ENCODE data around the gene TADA2A. TPM values are rescaled to one million over a fixed set of nuclear protein-coding genes. Genes with fewer than 3 reads are reported as not detected.
A peak's percentile ranks its signal among the peaks of the same experiment; 100 is the strongest.

TADA2A gene
- total RNA-seq: 25.2 to 28.9 TPM (median 26.8 TPM) in 3 replicates

- H3K27ac Mint-ChIP-seq: peak within 1 kb of the TSS; percentile 95
- no peak for TF ChIP-seq CTCF (IDR thresholded peaks at IDR 0.05; ENCODE audit: unreplicated experiment)
- peak within 1 kb of the TSS; percentile 97 for H3K4me3 Mint-ChIP-seq
- peaks cover 6% of the 10 kb centered on the region for H3K36me3 Mint-ChIP-seq
- peak in 1 of 2 experiments; percentile 50 for DNase-seq (ENCODE audit: low spot score in 2 of 2, unreplicated experiment in 2 of 2)
- H3K9me3 Mint-ChIP-seq: no peaks in the 10 kb centered on the region
- H3K4me1 Mint-ChIP-seq: peaks cover 23% of the 10 kb centered on the region
- H3K27me3 Mint-ChIP-seq (ENCODE audit: low read depth): no peaks in the 10 kb centered on the region
Observed at GRCh38 chr17:37406635-37407461, at the start of gene TADA2A, which contains the start of gene ACACA. Gene TADA2A, plus strand, starts transcription at chr17:37406886. Its CDS starts 4,480 bp downstream, at chr17:37411366. Gene ACACA, minus strand, starts transcription at chr17:37406836. Its CDS starts 537 bp downstream, at chr17:37406299.

GRCh38 chr17:37358098-37358829 is 48.4 kb upstream of the TADA2A start:
- DNase-seq (ENCODE audit: low spot score in 2 of 2, unreplicated experiment in 2 of 2): peak; percentile 49 to 76
- H3K4me3 Mint-ChIP-seq: peak overlapping the region; percentile 84
- no peak for TF ChIP-seq CTCF (IDR thresholded peaks at IDR 0.05; ENCODE audit: unreplicated experiment)
- no peaks in the 10 kb centered on the region for H3K36me3 Mint-ChIP-seq
- H3K9me3 Mint-ChIP-seq: no peaks in the 10 kb centered on the region
- peak overlapping the region; percentile 87 for H3K27ac Mint-ChIP-seq
- peaks cover 47% of the 10 kb centered on the region for H3K4me1 Mint-ChIP-seq
- no peaks in the 10 kb centered on the region for H3K27me3 Mint-ChIP-seq (ENCODE audit: low read depth)

GRCh38 chr17:37358830-37359681 is 47.6 kb upstream of the TADA2A start:
- no peak for TF ChIP-seq CTCF (IDR thresholded peaks at IDR 0.05; ENCODE audit: unreplicated experiment)
- Mint-ChIP-seq H3K4me3 (peak overlapping the region; percentile 84), H3K4me1 (peaks cover 47% of the 10 kb centered on the region), H3K27ac (peak overlapping the region; percentile 87), H3K36me3 (no peaks in the 10 kb centered on the region), H3K9me3 (no peaks in the 10 kb centered on the region), H3K27me3 (ENCODE audit: low read depth) (no peaks in the 10 kb centered on the region)
- peak; percentile 70 to 77 for DNase-seq (ENCODE audit: low spot score in 2 of 2, unreplicated experiment in 2 of 2)

- Mint-ChIP-seq H3K9me3 (no peaks in the 10 kb centered on the region), H3K36me3 (no peaks in the 10 kb centered on the region), H3K27ac (peak overlapping the region; percentile 89), H3K4me1 (peaks cover 47% of the 10 kb centered on the region), H3K4me3 (peak overlapping the region; percentile 61), H3K27me3 (ENCODE audit: low read depth) (no peaks in the 10 kb centered on the region)
- DNase-seq (ENCODE audit: low spot score in 2 of 2, unreplicated experiment in 2 of 2): no peak
- no peak for TF ChIP-seq CTCF (IDR thresholded peaks at IDR 0.05; ENCODE audit: unreplicated experiment)
Observed at GRCh38 chr17:37359682-37360188, 47.0 kb upstream of the TADA2A start.

- TF ChIP-seq CTCF (IDR thresholded peaks at IDR 0.05; ENCODE audit: unreplicated experiment): no peak
- no peaks in the 10 kb centered on the region for H3K9me3 Mint-ChIP-seq
Observed at GRCh38 chr17:37360632-37361031, 46.1 kb upstream of the TADA2A start.

More at GRCh38 chr17:37360632-37361031, 46.1 kb upstream of the TADA2A start:
- Mint-ChIP-seq H3K4me1 (peaks cover 47% of the 10 kb centered on the region), H3K36me3 (no peaks in the 10 kb centered on the region), H3K27ac (peak overlapping the region; percentile 89), H3K27me3 (ENCODE audit: low read depth) (no peaks in the 10 kb centered on the region), H3K4me3 (no peak overlapping the region)
- no peak for DNase-seq (ENCODE audit: low spot score in 2 of 2, unreplicated experiment in 2 of 2)

Data from mesothelial cell of epicardium (in vitro differentiated cells).